Astrocyte (in vitro differentiated cells and primary cell): ENCODE results near the gene UBQLNL. TPM values are rescaled to one million over a fixed set of nuclear protein-coding genes. Genes with fewer than 3 reads are reported as not detected.

Experiments
- DNase-seq: peaks from one replicate; pipeline ENCODE4 v3.0.0-alpha.2; 2010; ENCODE audit warnings: low read depth
- FAIRE-seq: peaks from 2 replicates; lab custom pipeline; 2011; peaks lifted over from hg19 to GRCh38; lab: Jason Lieb, UNC
- H2AFZ ChIP-seq: 2 replicates; pipeline ENCODE4 v1.6.0; 2012; ENCODE audit warnings: low read depth, low read length, inconsistent platforms
- H3K27ac ChIP-seq: 2 replicates; pipeline ENCODE4 v1.5.1; 2011; ENCODE audit warnings: low read depth, low read length, inconsistent platforms
- H3K27me3 ChIP-seq: 2 replicates; pipeline ENCODE4 v1.6.0; 2011; ENCODE audit warnings: low read length, inconsistent platforms; ENCODE audit not compliant: insufficient read depth
- H3K36me3 ChIP-seq: 2 replicates; pipeline ENCODE4 v1.5.1; 2011; ENCODE audit warnings: low read length, inconsistent platforms; ENCODE audit not compliant: insufficient read depth
- H3K4me1 ChIP-seq: 2 replicates; pipeline ENCODE4 v1.5.1; 2011; ENCODE audit warnings: low read length, inconsistent platforms; ENCODE audit not compliant: insufficient read depth
- H3K4me2 ChIP-seq: 2 replicates; pipeline ENCODE4 v1.6.0; 2012; ENCODE audit warnings: low read length, inconsistent platforms
- H3K4me3 ChIP-seq: 2 replicates; pipeline ENCODE4 v1.5.1; 2011; ENCODE audit warnings: low read depth, mild to moderate bottlenecking, low read length, inconsistent platforms; ENCODE audit not compliant: insufficient read depth
- H3K79me2 ChIP-seq: 2 replicates; pipeline ENCODE4 v1.6.0; 2012; ENCODE audit warnings: mild to moderate bottlenecking, low read length, inconsistent platforms; ENCODE audit not compliant: insufficient read depth
- H3K9ac ChIP-seq: 2 replicates; pipeline ENCODE4 v1.6.0; 2012; ENCODE audit warnings: mild to moderate bottlenecking, low read length, inconsistent platforms
- H3K9me3 ChIP-seq: 2 replicates; pipeline ENCODE4 v1.5.1; 2012; ENCODE audit warnings: low read depth, mild to moderate bottlenecking, low read length, inconsistent platforms; ENCODE audit not compliant: insufficient read depth
- H4K20me1 ChIP-seq: 2 replicates; pipeline ENCODE4 v1.6.0; 2012; ENCODE audit warnings: low read length, inconsistent platforms; ENCODE audit not compliant: insufficient read depth
- H3K27ac Mint-ChIP-seq: one replicate; pipeline ENCODE4 v1.8.0; 2021; ENCODE audit warnings: mild to moderate bottlenecking, mixed read lengths; ENCODE audit not compliant: unreplicated experiment
- H3K27me3 Mint-ChIP-seq: one replicate; pipeline ENCODE4 v1.8.0; 2021; ENCODE audit warnings: low read depth, mixed read lengths; ENCODE audit not compliant: unreplicated experiment
- H3K36me3 Mint-ChIP-seq: one replicate; pipeline ENCODE4 v1.8.0; 2021; ENCODE audit warnings: low read depth, mixed read lengths; ENCODE audit not compliant: unreplicated experiment
- H3K4me1 Mint-ChIP-seq: one replicate; pipeline ENCODE4 v1.8.0; 2021; ENCODE audit warnings: low read depth, mixed read lengths; ENCODE audit not compliant: unreplicated experiment
- H3K4me3 Mint-ChIP-seq: one replicate; pipeline ENCODE4 v1.8.0; 2021; ENCODE audit warnings: mild to moderate bottlenecking, moderate library complexity, mixed read lengths; ENCODE audit not compliant: unreplicated experiment
- H3K9me3 Mint-ChIP-seq: one replicate; pipeline ENCODE4 v1.8.0; 2021; ENCODE audit warnings: mild to moderate bottlenecking, mixed read lengths; ENCODE audit not compliant: unreplicated experiment
- CTCF ChIP-seq: IDR thresholded peaks from 2 replicates; pipeline ENCODE4 v1.5.1; 2011; ENCODE audit warnings: low read depth, mild to moderate bottlenecking, inconsistent platforms, low read length, moderate library complexity; ENCODE audit not compliant: insufficient read depth
- EZH2 ChIP-seq: IDR thresholded peaks from 2 replicates; pipeline ENCODE4 v1.6.1; 2012; ENCODE audit warnings: mild to moderate bottlenecking, low read length, inconsistent platforms; ENCODE audit not compliant: insufficient read depth
- total RNA-seq: library from RNA; stranded (reverse); gene quantifications from 2 replicates; pipeline ENCODE4 v1.2.1, GENCODE V29; 2021

Gene UBQLNL
- total RNA-seq, 1 donor from 2014 or later = 0.27 TPM

GRCh38 chr11:5500393-5500801 is 16.1 kb downstream of the UBQLNL start:
- FAIRE-seq = no peak
- Histone ChIP-seq H3K4me3 (no peak overlapping the region), H3K9ac (no peak overlapping the region), H3K79me2 (no peaks in the 10 kb centered on the region), H3K4me1 (no peaks in the 10 kb centered on the region), H3K9me3 (no peaks in the 10 kb centered on the region), H3K4me2 (no peak overlapping the region), H3K27me3 (no peaks in the 10 kb centered on the region), H3K27ac (no peak overlapping the region), H2AFZ (no peak overlapping the region), H3K36me3 (no peaks in the 10 kb centered on the region), H4K20me1 (no peaks in the 10 kb centered on the region)
- Mint-ChIP-seq H3K4me1 (no peaks in the 10 kb centered on the region), H3K36me3 (no peaks in the 10 kb centered on the region), H3K9me3 (no peaks in the 10 kb centered on the region), H3K27ac (no peak overlapping the region), H3K4me3 (no peak overlapping the region), H3K27me3 (no peaks in the 10 kb centered on the region)
- no peak for TF ChIP-seq EZH2
- no peak for TF ChIP-seq CTCF
- no peak for DNase-seq

DNA sequence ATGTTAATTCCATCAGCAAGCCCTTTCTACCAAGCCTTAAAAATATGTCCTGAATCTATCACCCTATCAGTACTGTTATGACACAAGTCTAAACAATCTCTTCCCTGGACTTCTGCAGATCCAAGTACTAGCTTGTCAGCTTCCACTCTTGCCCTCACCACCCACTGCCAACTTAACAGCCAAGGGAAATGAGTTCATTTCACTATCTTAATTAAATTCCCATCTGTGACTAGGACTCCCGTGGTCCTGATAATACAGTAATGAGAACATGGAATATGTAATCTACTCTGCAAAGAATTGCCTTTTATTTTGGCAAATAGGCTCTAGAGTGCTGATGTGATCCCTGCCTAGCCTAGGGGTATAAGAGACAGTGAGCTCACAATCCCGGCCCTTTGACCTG is 16.8 kb downstream of the UBQLNL start:
- H3K27me3 Mint-ChIP-seq = no peaks in the 10 kb centered on the region
- H4K20me1 ChIP-seq = no peaks in the 10 kb centered on the region
- H3K27ac ChIP-seq = no peak overlapping the region
- no peak overlapping the region for H3K9ac ChIP-seq
- no peak overlapping the region for H3K4me3 ChIP-seq
- H3K27ac Mint-ChIP-seq = no peak overlapping the region
- no peaks in the 10 kb centered on the region for H3K79me2 ChIP-seq
- no peak overlapping the region for H3K4me2 ChIP-seq
- no peaks in the 10 kb centered on the region for H3K4me1 ChIP-seq
- no peaks in the 10 kb centered on the region for H3K9me3 ChIP-seq
- no peaks in the 10 kb centered on the region for H3K27me3 ChIP-seq
- H3K36me3 Mint-ChIP-seq = no peaks in the 10 kb centered on the region
- H2AFZ ChIP-seq = no peak overlapping the region
- no peak for FAIRE-seq
- no peaks in the 10 kb centered on the region for H3K36me3 ChIP-seq
- no peaks in the 10 kb centered on the region for H3K9me3 Mint-ChIP-seq
- no peak overlapping the region for H3K4me3 Mint-ChIP-seq
- no peaks in the 10 kb centered on the region for H3K4me1 Mint-ChIP-seq
- no peak for TF ChIP-seq CTCF
- no peak for TF ChIP-seq EZH2
- DNase-seq = no peak

DNA sequence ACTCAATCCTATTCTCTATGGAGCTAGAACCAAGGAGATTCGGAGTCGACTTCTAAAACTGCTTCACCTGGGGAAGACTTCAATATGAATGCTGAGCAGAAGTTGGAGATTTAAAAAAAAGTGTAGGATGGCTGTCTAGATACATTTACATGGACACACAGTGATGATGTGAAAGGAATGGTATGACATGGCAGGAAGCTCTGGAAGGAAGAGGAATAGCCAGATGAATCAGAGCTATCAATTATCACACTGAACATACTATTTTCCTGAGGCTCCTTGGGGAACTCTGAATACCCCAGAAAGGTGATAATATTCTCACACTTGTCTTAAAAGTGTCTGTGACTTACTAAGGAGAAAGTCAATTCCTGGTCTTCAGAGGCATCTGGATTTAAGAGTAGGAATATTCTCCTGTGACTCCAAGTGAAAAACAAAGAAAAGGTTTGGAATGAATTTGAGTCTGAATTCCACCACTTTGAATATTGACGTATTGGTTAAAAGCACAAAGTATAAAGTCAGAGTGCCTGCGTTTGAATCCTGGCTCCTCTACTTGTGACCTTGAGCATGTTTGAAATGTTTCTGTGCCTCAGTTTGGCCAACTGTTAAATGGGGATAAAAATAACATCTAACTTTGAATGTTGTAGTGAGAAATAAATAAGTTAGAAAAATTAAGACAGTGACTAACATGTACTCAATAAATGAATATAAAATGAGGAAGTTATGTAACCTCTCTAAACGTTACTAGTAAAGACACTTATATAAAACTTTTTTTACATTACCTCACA is 26.7 kb downstream of the UBQLNL start:
- Histone ChIP-seq H3K27me3 (no peaks in the 10 kb centered on the region), H3K79me2 (no peaks in the 10 kb centered on the region), H3K9ac (no peak overlapping the region), H3K4me1 (no peaks in the 10 kb centered on the region), H3K27ac (no peak overlapping the region), H3K4me2 (no peak overlapping the region), H3K9me3 (no peaks in the 10 kb centered on the region), H4K20me1 (no peaks in the 10 kb centered on the region), H3K36me3 (no peaks in the 10 kb centered on the region), H2AFZ (no peak overlapping the region), H3K4me3 (no peak overlapping the region)
- H3K36me3 Mint-ChIP-seq = no peaks in the 10 kb centered on the region
- FAIRE-seq = no peak
- no peak overlapping the region for H3K4me3 Mint-ChIP-seq
- peaks cover 3% of the 10 kb centered on the region for H3K4me1 Mint-ChIP-seq
- H3K27ac Mint-ChIP-seq = no peak overlapping the region
- DNase-seq = peak; percentile 1
- no peaks in the 10 kb centered on the region for H3K27me3 Mint-ChIP-seq
- TF ChIP-seq EZH2 (no peak), CTCF (no peak)
- peaks cover 2% of the 10 kb centered on the region for H3K9me3 Mint-ChIP-seq
